Right kidney (tissue), 1 donor: ENCODE measurements around the gene SCUBE3.

ENCODE experiments used
- DNase-seq: peaks from one replicate; pipeline ENCODE4 v3.0.0-alpha.2; 2016

SCUBE3 gene

DNA sequence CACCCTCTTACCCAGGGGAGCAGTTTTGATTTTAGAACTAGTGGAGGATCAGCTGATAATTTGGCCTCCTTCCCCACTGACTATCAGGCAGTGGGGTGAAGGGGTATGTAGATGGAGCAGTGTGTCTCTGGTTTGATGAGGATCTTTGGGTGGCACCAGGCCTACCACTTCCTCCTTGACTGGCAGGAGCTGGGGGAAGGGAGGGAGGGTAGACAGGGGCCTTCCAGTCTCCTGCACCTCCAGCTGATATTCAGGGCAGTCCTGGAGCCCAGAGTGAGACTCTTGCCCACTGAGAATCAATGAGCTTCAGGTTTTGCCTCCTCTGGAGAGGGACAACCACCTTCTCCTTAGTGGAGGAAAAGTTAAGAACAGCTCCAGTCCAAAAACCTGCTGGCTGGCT lies 87.1 kb downstream of the SCUBE3 start:
- no peak for DNase-seq
